Stimulated activated CD8-positive, alpha-beta memory T cell treated with anti-CD3 and anti-CD28 coated beads, Interleukin-15, amount 100 ng/mL, for 48 hours (primary cell): ENCODE data around the gene CDHR2.
"Not testable (repeated sequence)": the region's sequence is repeated elsewhere in the genome, so short reads cannot be mapped to it uniquely, and the experiment has no call there.

Experiments
- DNase-seq, 2 donors: peaks; one replicate each; pipeline ENCODE4 v3.0.0-alpha.2; 2020; ENCODE audit warnings: low read depth in 2 of 2

Gene CDHR2

GRCh38 chr5:176570044-176570443, 20.9 kb downstream of the CDHR2 start:
- no peak for DNase-seq

- DNase-seq: peak; percentile 45 to 50
Measured at GRCh38 chr5:176573564-176574296, 24.6 kb downstream of the CDHR2 start.

GRCh38 chr5:176574297-176574591, 25.1 kb downstream of the CDHR2 start:
- DNase-seq: no peak

DNA sequence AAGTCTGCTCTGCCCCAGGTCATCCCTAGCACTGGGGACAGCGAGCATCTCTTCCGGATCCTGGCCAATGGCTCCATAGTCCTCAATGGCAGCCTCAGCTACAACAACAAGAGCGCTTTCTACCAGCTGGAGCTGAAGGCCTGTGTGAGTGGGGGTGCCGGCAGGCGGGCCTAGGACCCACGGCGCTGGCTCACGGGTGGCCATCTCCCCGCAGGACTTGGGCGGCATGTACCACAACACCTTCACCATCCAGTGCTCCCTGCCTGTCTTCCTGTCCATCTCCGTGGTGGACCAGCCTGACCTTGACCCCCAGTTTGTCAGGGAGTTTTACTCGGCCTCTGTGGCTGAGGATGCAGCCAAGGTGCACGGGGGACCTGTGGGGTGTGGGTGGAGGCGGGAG, 25.9 kb downstream of the CDHR2 start:
- DNase-seq: no peak

- DNase-seq: no peak
Measured at GRCh38 chr5:176575488-176576422, 26.6 kb downstream of the CDHR2 start.

GRCh38 chr5:176577312-176578176, 28.4 kb downstream of the CDHR2 start:
- no peak for DNase-seq

DNA sequence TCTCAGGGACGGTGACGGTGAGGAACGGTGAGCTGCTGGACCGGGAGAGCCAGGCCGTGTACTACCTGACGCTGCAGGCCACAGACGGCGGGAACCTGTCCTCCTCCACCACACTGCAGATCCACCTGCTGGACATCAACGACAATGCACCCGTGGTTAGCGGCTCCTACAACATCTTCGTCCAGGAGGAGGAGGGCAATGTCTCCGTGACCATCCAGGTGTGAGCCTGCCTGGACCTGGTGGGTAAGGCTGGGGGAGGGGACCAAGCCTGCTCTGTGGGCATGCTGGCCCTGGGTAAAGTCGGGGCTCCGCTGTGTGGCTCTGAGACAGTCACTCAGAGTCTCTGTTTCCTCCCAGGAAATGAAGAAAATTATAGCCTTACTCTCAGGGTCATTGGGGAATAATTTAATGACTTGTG, 29.3 kb downstream of the CDHR2 start:
- DNase-seq: no peak

DNA sequence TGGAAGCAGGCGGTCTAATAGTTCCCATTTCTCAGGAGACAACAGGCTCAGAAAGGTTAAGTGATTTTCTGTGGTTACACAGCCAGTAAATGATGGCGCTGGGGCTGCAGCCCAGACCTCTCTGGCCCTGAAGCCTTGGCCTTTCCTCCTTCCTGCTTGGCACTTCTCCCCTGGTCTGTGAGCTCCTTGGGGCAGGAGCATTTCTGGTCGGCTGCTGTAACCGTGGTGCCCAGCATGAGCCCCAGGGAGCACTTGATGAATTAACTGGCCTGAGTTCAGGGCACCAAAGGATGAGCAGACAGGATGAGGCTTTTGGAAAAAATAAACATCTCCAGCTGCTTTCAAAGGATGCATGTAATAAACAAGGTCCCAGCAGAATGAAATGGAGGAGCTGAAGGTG, 30.2 kb downstream of the CDHR2 start:
- no peak for DNase-seq

DNA sequence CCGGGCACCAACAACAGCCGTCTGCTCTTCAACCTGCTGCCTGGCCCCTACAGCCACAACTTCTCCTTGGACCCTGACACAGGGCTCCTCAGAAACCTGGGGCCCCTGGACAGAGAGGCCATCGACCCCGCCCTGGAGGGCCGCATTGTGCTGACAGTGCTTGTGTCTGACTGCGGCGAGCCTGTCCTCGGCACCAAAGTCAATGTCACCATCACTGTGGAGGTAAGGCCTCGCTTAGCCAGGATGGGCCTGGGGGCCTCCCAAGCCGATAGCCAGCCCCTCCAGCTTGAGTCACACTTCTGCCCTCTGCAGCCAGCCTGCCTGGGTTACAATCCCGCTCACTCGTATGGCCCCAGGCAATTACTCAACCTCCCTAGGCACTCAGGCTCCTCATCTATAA, 32.2 kb downstream of the CDHR2 start:
- DNase-seq: no peak

- no peak for DNase-seq
Measured at GRCh38 chr5:176583076-176583475, 33.9 kb downstream of the CDHR2 start.

DNA sequence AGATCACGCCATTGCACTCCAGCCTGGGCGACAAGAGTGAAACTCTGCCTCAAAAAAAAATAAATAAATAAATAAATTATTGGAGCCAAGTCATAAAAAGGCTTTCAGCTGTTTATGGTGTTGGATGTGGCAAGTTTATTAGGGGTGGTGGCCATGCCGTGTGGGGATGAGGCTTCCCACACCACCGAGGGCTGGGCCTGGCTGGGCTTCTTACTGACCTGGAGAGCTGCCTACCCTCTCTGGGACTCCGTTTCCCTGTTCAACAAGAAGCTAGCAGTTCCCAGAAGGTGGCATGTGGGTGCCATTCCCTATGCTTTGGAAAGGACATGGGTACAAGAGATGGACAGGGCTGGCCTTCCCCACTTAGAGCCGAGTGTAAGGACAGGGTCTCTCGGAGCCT, 38.3 kb downstream of the CDHR2 start:
- no peak for DNase-seq

GRCh38 chr5:176588297-176588696, 39.2 kb downstream of the CDHR2 start:
- no peak for DNase-seq

DNA sequence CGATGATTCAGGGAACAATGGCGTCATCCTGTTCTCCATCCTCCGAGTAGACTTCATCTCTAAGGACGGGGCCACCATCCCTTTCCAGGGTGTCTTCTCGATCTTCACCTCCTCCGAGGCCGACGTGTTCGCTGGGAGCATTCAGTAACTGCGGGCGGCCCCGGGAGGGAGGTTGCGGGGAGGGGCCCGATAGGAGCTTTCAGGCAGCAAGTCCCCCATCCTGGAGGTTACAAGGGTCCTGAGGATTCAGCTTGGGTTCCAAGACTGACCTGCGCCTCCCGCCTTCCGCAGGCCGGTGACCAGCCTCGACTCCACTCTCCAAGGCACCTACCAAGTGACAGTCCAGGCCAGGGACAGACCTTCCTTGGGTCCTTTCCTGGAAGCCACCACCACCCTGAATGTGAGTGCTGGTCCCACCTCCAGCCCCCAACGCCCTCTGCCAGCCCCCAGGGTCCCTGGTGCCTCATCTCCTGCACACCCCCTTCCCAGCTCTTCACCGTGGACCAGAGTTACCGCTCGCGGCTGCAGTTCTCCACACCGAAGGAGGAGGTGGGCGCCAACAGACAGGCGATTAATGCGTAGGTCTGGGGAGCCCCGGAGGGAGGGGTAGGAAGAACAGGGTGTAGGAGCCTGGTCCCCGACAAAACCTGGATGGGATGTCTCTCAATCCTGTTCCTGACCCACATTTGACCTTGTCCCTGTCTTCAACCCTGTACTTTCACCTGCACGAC, 40.1 kb downstream of the CDHR2 start:
- DNase-seq: no peak

DNA sequence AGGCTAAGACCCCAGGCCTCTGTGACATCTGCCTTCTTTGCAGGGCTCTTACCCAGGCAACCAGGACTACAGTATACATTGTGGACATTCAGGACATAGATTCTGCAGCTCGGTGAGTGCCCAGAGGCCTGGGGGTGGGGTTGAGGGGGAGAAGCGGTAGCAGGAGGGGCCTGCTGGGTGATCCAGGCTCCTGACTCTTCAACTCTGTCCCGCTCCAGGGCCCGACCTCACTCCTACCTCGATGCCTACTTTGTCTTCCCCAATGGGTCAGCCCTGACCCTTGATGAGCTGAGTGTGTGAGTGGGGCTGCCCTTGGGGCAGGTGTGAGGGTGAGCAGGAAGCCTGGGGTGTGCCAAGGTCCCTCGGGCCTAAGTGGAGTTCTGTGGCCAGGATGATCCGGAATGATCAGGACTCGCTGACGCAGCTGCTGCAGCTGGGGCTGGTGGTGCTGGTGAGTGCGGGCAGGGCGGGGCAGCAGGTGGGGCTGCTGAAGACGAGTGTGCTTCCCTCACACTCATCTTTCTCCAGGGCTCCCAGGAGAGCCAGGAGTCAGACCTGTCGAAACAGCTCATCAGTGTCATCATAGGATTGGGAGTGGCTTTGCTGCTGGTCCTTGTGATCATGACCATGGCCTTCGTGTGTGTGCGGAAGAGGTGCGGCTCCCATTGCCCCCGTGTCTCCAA, 41.0 kb downstream of the CDHR2 start:
- no peak for DNase-seq

GRCh38 chr5:176591667-176592066, 42.5 kb downstream of the CDHR2 start:
- not testable (repeated sequence) for DNase-seq

DNA sequence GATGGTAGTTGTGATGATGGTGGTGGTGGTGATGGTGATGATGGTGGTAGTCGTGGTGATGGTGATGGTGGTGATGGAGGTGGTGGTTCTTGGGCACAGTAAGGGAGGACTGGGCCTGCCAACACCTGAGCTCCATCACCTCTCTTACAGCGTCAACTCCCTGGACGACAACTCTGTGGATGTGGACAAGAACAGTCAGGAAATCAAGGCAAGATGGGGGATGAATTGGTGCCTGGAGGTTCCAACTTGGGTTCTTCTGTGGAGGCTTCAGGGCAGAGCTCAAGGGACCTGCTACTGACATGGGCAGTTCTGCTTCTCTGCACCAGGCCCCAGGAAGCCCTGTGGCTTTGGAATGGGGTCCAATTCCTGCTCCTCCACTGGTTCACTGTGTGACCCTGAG, 43.4 kb downstream of the CDHR2 start:
- no peak for DNase-seq

DNA sequence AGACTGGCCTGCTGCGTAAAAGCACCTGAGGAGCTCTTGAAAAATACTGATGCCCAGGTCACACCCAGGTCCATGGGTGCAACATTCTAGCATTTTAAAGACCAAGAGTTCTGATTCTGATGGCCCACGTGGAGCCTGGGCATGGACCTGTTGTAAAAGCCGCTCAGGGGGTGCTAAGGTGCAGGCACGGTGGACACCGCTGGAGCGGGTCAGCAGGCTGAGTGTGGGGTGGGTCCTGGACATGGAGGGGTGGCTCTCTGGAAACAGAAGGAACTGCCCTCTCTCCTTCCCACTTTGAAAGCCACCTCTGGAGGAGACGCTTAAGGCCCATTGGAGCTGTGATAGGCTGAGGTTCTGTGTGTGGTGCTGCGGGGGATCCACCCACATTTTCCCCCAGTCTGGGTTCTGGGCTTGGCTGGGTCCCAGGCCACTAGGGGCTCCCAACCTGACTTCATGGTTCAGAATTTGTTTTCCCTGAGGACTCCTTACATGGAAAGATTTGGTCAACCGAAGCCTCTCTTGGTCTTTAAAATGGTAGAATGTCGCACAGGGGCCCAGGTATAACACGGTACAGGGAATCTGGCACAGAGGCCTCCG, 44.2 kb downstream of the CDHR2 start:
- no peak for DNase-seq

DNA sequence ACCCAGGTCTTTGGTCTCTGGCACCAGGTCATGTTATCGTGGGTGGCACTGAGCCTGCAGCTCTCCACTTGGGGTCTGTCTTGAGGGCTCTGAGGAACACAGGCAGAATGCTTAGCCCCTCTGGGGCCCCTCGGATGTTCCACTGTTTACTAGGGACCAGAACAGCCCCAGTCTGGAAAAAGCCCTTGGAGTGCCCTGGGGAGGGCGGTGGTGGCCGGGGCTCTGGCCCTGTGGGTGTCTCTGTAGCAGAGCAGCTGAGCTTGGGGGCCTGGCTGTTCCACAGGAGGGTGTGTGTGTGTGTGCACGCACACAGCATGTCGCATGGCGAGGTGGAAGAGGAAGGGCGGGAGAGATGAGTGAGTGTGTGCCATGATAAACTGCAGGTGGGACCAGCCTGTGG, 45.4 kb downstream of the CDHR2 start:
- DNase-seq: no peak

- no peak for DNase-seq
Measured at GRCh38 chr5:176595386-176595943, 46.3 kb downstream of the CDHR2 start.

- DNase-seq: no peak
Measured at GRCh38 chr5:176596069-176596644, 47.0 kb downstream of the CDHR2 start.
